Large intestine (tissue), 3 donors: ENCODE results near the gene PRPF6. TPM values are rescaled to one million over a fixed set of nuclear protein-coding genes. Genes with fewer than 3 reads are reported as not detected.

ENCODE experiments used
- DNase-seq, 2 donors: peaks; one replicate each; pipeline versions ENCODE4 v3.0.0 to v3.0.0-alpha.2; 2013
- H3K27ac ChIP-seq: one replicate; pipeline ENCODE4 v1.5.1; 2013; ENCODE audit warnings: low read length
- H3K27me3 ChIP-seq: 2 replicates; pipeline ENCODE4 v1.6.1; 2013; ENCODE audit warnings: low read length; ENCODE audit not compliant: control insufficient read depth, insufficient read depth
- H3K36me3 ChIP-seq: 2 replicates; pipeline ENCODE4 v1.6.1; 2013; ENCODE audit warnings: low read length; ENCODE audit not compliant: control insufficient read depth, insufficient read depth
- H3K4me1 ChIP-seq: one replicate; pipeline ENCODE4 v1.6.1; 2013; ENCODE audit warnings: low read length; ENCODE audit not compliant: control insufficient read depth, insufficient read depth
- H3K4me3 ChIP-seq: one replicate; pipeline ENCODE4 v1.5.1; 2013; ENCODE audit warnings: low read length
- H3K9me3 ChIP-seq: one replicate; pipeline ENCODE4 v1.6.1; 2013; ENCODE audit warnings: mild to moderate bottlenecking, low read depth, low read length, moderate library complexity; ENCODE audit not compliant: control insufficient read depth
- WGBS: methylation state at CpG from one replicate; pipeline ENCODE4 v1.1.5; 2013; ENCODE audit warnings: low lambda C conversion rate; ENCODE audit not compliant: insufficient coverage; 5-methylcytosine and 5-hydroxymethylcytosine counted together
- polyA plus RNA-seq: library from polyadenylated mRNA; unstranded; fragments of 120-200 nt; gene quantifications from one replicate; pipeline ENCODE4 v1.2.1, GENCODE V29; 2013

Gene PRPF6
- polyA plus RNA-seq, 1 donor: 59.7 TPM

GRCh38 chr20:63961664-63962425, 19.1 kb upstream of the PRPF6 start:
- Histone ChIP-seq H3K4me1 (peaks cover 2% of the 10 kb centered on the region), H3K4me3 (no peak overlapping the region), H3K27ac (no peak overlapping the region), H3K27me3 (no peaks in the 10 kb centered on the region), H3K9me3 (peaks cover 34% of the 10 kb centered on the region), H3K36me3 (peaks cover 33% of the 10 kb centered on the region)
- no CpG with 5 or more reads among the region's 26 CpGs for WGBS
- DNase-seq: no peak

- no CpG with 5 or more reads among the region's 61 CpGs for WGBS
- Histone ChIP-seq H3K9me3 (peaks cover 43% of the 10 kb centered on the region), H3K27ac (no peak overlapping the region), H3K27me3 (no peaks in the 10 kb centered on the region), H3K4me3 (no peak overlapping the region), H3K4me1 (peaks cover 2% of the 10 kb centered on the region), H3K36me3 (peaks cover 41% of the 10 kb centered on the region)
- no peak for DNase-seq
Observed at GRCh38 chr20:63962426-63963347, 18.2 kb upstream of the PRPF6 start.

DNA sequence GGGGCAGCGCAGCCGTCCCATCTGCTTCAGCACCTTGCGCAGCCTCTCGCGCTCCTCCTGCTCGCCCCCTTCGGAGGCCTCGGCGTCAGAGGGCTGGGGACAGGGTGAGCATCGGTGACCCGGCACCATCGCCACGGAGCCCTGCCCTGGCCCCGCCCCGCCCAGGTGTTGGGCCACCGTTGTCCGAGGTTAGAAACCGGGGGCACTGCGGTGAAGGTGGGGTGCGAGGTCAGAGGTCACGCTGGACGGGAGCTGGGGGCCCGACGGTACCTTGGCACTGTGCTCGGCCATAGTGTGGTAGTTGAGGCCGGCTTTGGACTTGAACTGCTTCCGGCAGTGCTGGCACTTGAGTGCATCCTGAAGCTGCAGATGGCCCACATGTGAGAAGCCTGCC, 17.6 kb upstream of the PRPF6 start:
- no peak overlapping the region for H3K4me3 ChIP-seq
- WGBS: no CpG with 5 or more reads among the region's 27 CpGs
- H3K27me3 ChIP-seq: no peaks in the 10 kb centered on the region
- peaks cover 43% of the 10 kb centered on the region for H3K36me3 ChIP-seq
- H3K27ac ChIP-seq: no peak overlapping the region
- DNase-seq: no peak
- H3K9me3 ChIP-seq: peaks cover 49% of the 10 kb centered on the region
- H3K4me1 ChIP-seq: no peaks in the 10 kb centered on the region

- H3K27me3 ChIP-seq: no peaks in the 10 kb centered on the region
- no peak for DNase-seq
- H3K27ac ChIP-seq: no peak overlapping the region
- peaks cover 52% of the 10 kb centered on the region for H3K9me3 ChIP-seq
- H3K4me1 ChIP-seq: peaks cover 4% of the 10 kb centered on the region
- H3K4me3 ChIP-seq: no peak overlapping the region
- WGBS: no CpG with 5 or more reads among the region's 16 CpGs
- peaks cover 43% of the 10 kb centered on the region for H3K36me3 ChIP-seq
Observed at GRCh38 chr20:63963784-63964301, 17.1 kb upstream of the PRPF6 start.

- Histone ChIP-seq H3K27ac (no peak overlapping the region), H3K4me3 (no peak overlapping the region), H3K36me3 (peaks cover 42% of the 10 kb centered on the region), H3K27me3 (no peaks in the 10 kb centered on the region), H3K9me3 (peaks cover 52% of the 10 kb centered on the region), H3K4me1 (peaks cover 8% of the 10 kb centered on the region)
- DNase-seq: no peak
- no CpG with 5 or more reads among the region's 16 CpGs for WGBS
Observed at GRCh38 chr20:63964412-63964811, 16.5 kb upstream of the PRPF6 start.

GRCh38 chr20:63966172-63966943, 14.6 kb upstream of the PRPF6 start:
- no peak overlapping the region for H3K27ac ChIP-seq
- no peak for DNase-seq
- H3K4me3 ChIP-seq: no peak overlapping the region
- peaks cover 11% of the 10 kb centered on the region for H3K4me1 ChIP-seq
- no CpG with 5 or more reads among the region's 27 CpGs for WGBS
- H3K36me3 ChIP-seq: peaks cover 36% of the 10 kb centered on the region
- peaks cover 52% of the 10 kb centered on the region for H3K9me3 ChIP-seq
- peaks cover 6% of the 10 kb centered on the region for H3K27me3 ChIP-seq

DNA sequence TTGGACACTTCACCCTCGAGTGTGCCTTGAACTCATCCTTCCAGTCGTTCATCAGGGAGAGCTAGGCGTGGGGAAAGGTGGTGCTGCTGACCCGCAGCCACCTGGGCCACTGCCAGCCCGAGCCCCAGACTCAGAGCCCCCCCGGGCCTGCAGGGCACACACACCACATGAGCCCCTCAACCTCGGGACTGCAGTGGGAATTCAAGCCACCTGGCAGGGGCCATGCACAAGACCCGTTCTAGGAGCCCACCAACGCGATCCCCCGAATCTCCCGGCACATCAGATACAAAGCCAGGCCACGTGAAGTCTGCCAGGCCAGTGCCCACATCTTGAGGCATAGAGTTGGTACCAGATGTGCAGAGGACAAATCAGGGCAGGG, 14.0 kb upstream of the PRPF6 start:
- WGBS: no CpG with 5 or more reads among the region's 13 CpGs

GRCh38 chr20:63967330-63968135, 13.4 kb upstream of the PRPF6 start:
- peaks cover 11% of the 10 kb centered on the region for H3K4me1 ChIP-seq
- peaks cover 6% of the 10 kb centered on the region for H3K27me3 ChIP-seq
- no peak overlapping the region for H3K27ac ChIP-seq
- no peak overlapping the region for H3K4me3 ChIP-seq
- no CpG with 5 or more reads among the region's 28 CpGs for WGBS
- no peak for DNase-seq
- H3K9me3 ChIP-seq: peaks cover 49% of the 10 kb centered on the region
- peaks cover 28% of the 10 kb centered on the region for H3K36me3 ChIP-seq

More for the DNA sequence above, 14.0 kb upstream of the PRPF6 start:
- Histone ChIP-seq H3K36me3 (peaks cover 32% of the 10 kb centered on the region), H3K27ac (no peak overlapping the region), H3K9me3 (peaks cover 52% of the 10 kb centered on the region), H3K4me1 (peaks cover 11% of the 10 kb centered on the region), H3K4me3 (no peak overlapping the region), H3K27me3 (peaks cover 6% of the 10 kb centered on the region)
- DNase-seq: no peak

DNA sequence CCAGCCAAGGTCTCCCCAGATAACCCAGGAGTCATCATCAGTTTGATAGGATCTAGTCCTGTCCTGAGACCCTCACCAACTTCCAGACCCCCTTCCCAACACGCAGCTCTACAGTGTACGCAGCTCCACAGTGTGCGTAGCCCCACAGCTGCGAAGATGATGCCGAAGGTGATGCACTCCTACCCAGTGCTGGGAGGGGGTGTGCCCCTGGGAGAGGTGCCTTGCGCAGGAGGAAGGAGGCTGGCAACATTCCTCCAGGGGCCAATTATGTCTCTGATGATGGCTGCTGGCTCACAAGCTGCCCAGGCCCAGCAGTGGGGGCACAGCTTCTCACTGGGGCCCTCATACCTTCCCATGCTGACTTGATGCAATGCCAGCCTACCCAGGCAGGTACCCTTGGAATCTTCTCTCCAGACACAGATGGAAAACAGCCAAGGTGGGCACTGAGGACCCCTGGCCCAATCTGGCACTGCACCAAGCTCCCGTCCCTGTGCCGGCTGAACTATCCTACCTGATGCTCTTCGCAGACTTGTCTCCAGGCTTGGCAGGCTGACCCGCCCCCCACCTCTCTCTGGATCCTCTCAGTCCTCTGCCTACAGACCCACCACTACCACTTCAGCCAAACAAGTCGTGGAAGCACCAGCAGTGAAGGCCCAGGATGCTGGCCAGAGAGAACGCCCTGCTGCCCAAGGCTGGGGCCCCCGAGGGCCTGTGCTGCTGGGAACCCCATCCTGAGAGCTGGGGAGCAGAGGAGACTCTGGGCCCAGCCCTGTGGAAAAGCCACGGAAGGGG, 12.6 kb upstream of the PRPF6 start:
- Histone ChIP-seq H3K36me3 (peaks cover 23% of the 10 kb centered on the region), H3K9me3 (peaks cover 42% of the 10 kb centered on the region), H3K27ac (no peak overlapping the region), H3K4me1 (peaks cover 11% of the 10 kb centered on the region), H3K4me3 (peak overlapping the region; percentile 45), H3K27me3 (peaks cover 6% of the 10 kb centered on the region)
- no peak for DNase-seq
- WGBS: 100% methylated on average over 1 of the region's 14 CpGs
